ENCODE measurements around the gene EXOSC10.

The EXOSC10 gene

DNA sequence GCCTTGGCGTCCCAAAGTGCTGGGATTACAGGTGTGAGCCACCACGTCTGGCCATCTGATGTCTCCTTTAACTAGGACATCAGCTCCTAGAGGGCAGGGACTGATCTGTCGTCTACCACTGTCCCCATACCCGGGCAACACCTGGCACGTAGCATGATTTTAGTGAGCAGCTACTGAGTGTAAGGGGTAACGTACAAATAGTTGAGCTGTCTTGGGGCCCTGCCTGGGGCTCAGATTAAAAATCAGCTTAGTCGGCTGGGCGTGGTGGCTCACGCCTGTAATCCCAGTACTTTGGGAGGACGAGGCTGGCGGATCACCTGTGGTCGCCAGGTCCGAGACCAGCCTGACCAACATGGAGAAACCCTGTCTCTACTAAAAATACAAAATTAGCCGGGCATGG is 41.6 kb downstream of the EXOSC10 start:
- DNase-seq (ENCODE audit: low read depth), result no peak
- H3K4me3 ChIP-seq (ENCODE audit: low read depth, low read length), result no peak overlapping the region
- in situ Hi-C loops (cut with HindIII; ENCODE audit: low sequenced_read_pairs), result no loop called here
- TF ChIP-seq, protein P1, sequence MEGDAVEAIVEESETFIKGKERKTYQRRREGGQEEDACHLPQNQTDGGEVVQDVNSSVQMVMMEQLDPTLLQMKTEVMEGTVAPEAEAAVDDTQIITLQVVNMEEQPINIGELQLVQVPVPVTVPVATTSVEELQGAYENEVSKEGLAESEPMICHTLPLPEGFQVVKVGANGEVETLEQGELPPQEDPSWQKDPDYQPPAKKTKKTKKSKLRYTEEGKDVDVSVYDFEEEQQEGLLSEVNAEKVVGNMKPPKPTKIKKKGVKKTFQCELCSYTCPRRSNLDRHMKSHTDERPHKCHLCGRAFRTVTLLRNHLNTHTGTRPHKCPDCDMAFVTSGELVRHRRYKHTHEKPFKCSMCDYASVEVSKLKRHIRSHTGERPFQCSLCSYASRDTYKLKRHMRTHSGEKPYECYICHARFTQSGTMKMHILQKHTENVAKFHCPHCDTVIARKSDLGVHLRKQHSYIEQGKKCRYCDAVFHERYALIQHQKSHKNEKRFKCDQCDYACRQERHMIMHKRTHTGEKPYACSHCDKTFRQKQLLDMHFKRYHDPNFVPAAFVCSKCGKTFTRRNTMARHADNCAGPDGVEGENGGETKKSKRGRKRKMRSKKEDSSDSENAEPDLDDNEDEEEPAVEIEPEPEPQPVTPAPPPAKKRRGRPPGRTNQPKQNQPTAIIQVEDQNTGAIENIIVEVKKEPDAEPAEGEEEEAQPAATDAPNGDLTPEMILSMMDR (IDR thresholded peaks at IDR 0.05; ENCODE audit: low read depth, low read length, missing control alignments), result no peak

DNA sequence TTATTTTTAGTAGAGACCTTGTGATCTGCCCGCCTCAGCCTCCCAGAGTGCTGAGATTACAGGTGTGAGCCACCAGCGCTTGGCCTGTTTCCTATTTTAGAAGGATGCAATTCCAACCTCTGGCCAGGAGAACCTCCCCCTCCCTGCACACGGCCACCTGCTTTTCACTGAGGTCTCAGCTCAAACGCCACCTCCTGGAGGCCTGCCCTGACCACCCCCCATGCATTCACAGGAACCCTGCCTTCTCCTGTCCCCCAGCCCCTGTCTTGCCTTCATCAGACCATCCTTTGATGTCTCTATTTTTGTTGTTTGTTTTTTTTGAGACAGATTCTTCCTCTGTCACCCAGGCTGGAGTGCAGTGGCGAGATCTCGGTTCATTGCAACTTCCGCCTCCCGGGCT is 42.2 kb downstream of the EXOSC10 start:
- in situ Hi-C loops (cut with HindIII; ENCODE audit: low sequenced_read_pairs), result no loop called here
- TF ChIP-seq, protein P1 (IDR thresholded peaks at IDR 0.05; ENCODE audit: low read depth, low read length, missing control alignments), result no peak
- no peak overlapping the region for H3K4me3 ChIP-seq (ENCODE audit: low read depth, low read length)
- no peak for DNase-seq (ENCODE audit: low read depth)

DNA sequence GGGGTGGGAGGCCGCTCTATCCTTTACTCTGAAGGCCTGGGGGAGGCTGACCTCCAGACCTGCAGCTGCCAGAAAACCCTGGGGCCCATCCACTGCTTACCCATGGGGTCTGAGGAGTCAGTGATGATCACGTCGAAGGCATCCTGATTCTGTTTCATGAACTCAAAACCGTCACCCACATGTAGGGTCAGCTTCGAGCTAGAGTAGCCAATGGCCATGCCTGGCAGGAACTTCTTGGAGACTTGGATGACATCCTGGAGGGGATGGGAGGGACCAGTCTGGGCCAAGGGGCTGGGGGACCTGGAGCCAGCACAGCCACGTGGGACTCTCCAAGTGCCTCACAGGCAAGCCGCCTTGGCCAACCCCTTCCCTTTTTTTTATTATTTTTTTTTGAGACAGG is 43.2 kb downstream of the EXOSC10 start:
- TF ChIP-seq, protein P1 (IDR thresholded peaks at IDR 0.05; ENCODE audit: low read depth, low read length, missing control alignments), result no peak
- in situ Hi-C loops (cut with HindIII; ENCODE audit: low sequenced_read_pairs), result no loop called here
- DNase-seq (ENCODE audit: low read depth), result no peak
- no peak overlapping the region for H3K4me3 ChIP-seq (ENCODE audit: low read depth, low read length)

DNA sequence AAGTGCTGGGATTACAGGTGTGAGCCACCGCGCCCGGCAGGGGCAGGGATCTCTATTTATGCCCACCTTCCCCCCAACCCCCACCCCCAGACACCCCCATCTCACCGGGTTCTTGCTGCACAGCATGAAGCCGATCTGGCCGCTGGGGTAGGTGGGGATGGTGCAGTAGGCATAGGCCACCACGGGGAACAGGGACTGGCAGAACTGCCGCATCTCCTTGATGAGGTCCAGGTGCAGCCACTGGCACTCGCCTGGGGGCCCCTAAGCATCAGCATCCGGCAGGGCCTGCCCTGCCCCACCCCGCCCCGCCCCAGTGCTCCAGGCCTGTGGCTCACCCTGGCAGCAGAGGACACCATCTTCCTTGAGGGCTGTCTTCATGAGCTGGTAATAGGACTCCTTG is 44.0 kb downstream of the EXOSC10 start:
- H3K4me3 ChIP-seq (ENCODE audit: low read depth, low read length), result no peak overlapping the region
- TF ChIP-seq, protein P1 (IDR thresholded peaks at IDR 0.05; ENCODE audit: low read depth, low read length, missing control alignments), result no peak
- in situ Hi-C loops (cut with HindIII; ENCODE audit: low sequenced_read_pairs), result no loop called here
- no peak for DNase-seq (ENCODE audit: low read depth)

DNA sequence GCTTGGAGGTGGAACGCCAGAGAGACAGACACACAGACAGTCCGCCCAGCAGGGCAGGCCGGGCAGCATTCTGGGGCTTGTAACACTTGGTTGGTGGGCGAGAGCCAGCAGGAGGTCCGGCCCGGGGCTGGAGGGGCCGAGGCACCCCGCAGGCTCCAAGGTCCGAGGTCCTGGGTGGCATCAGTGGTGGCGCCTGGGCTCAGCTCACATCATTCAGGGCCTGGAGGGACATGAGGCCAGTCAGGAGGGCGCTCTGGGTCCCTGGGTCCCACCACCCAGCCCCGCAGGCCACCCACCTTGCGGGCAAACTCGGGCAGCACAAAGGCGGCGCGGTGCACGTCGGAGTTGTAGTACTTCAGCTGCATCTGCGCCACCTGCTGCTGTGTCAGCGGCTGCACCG is 45.0 kb downstream of the EXOSC10 start:
- H3K4me3 ChIP-seq (ENCODE audit: low read depth, low read length), result no peak overlapping the region
- no peak for DNase-seq (ENCODE audit: low read depth)
- in situ Hi-C loops (cut with HindIII; ENCODE audit: low sequenced_read_pairs), result no loop called here
- TF ChIP-seq, protein P1 (IDR thresholded peaks at IDR 0.05; ENCODE audit: low read depth, low read length, missing control alignments), result no peak

DNA sequence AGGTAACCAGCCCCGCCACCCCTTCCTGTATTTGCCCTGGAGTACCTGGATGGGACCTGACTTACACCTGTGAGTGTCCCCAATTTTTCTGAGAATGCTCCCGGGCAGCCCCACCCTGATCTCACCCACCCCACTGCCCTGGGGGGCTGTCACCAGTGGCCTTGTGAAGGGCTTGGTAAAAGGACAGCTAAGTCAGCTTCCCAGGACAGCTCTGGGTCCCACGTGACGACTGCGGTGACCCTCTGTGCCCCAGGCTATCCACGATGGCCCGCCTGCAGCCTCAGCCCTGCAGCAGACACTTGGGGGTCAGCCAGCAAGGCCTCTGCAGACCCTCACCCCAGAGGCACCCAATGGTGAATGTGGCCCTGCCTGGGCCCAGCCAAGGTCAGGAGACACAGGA is 45.5 kb downstream of the EXOSC10 start:
- TF ChIP-seq, protein P1 (IDR thresholded peaks at IDR 0.05; ENCODE audit: low read depth, low read length, missing control alignments), result no peak
- in situ Hi-C loops (cut with HindIII; ENCODE audit: low sequenced_read_pairs), result no loop called here
- H3K4me3 ChIP-seq (ENCODE audit: low read depth, low read length), result no peak overlapping the region
- no peak for DNase-seq (ENCODE audit: low read depth)

DNA sequence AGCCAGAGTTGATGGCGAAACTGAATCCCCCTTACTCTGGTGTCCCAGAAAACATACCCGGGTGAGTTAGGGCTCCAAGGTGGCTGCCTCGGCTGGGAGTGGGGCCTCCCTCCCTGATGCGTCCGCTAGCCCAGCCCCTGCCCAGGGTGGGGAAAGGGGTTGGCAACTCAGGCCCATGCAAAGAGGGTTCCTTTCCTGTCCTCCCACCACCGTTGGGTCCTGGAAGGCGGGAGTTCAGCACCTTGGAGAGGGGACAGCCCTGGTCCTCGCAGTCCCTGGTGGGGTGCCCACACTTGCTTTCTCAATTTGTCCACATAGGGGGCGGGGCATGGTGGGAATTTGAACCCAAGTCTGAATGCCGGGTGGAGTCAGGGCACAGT is 45.9 kb downstream of the EXOSC10 start:
- H3K4me3 ChIP-seq (ENCODE audit: low read depth, low read length), result no peak overlapping the region
- no peak for DNase-seq (ENCODE audit: low read depth)
- TF ChIP-seq, protein P1 (IDR thresholded peaks at IDR 0.05; ENCODE audit: low read depth, low read length, missing control alignments), result no peak
- in situ Hi-C loops (cut with HindIII; ENCODE audit: low sequenced_read_pairs), result no loop called here

All from astrocyte of the cerebellum (primary cell).